GM08714 (cell line): ENCODE data around the gene SERPINB13.
"Not testable (repeated sequence)": the region's sequence is repeated elsewhere in the genome, so short reads cannot be mapped to it uniquely, and the experiment has no call there.

ENCODE experiments used
- H3K4me3 ChIP-seq: fragments of 200-500 bp; sonication (Bioruptor generic); 2 replicates; pipeline ENCODE4 v1.5.1; 2014; ENCODE audit warnings: mild to moderate bottlenecking, low read length, inconsistent platforms
- ZNF274 ChIP-seq: IDR thresholded peaks from 2 replicates; pipeline ENCODE4 v1.6.1; 2012; ENCODE audit warnings: mild to moderate bottlenecking, low read depth, low read length

SERPINB13 gene

GRCh38 chr18:63604791-63605567 is 17.8 kb downstream of the SERPINB13 start:
- no peak for TF ChIP-seq ZNF274
- H3K4me3 ChIP-seq = no peak overlapping the region

GRCh38 chr18:63606526-63606925 is 19.4 kb downstream of the SERPINB13 start:
- H3K4me3 ChIP-seq = no peak overlapping the region
- no peak for TF ChIP-seq ZNF274

- no peak overlapping the region for H3K4me3 ChIP-seq
- no peak for TF ChIP-seq ZNF274
Observed at GRCh38 chr18:63613420-63613819, 26.3 kb downstream of the SERPINB13 start.

- TF ChIP-seq ZNF274 = no peak
- H3K4me3 ChIP-seq = no peak overlapping the region
Observed at GRCh38 chr18:63617049-63617914, 30.1 kb downstream of the SERPINB13 start.

- no peak for TF ChIP-seq ZNF274
- no peak overlapping the region for H3K4me3 ChIP-seq
Observed at GRCh38 chr18:63617915-63618234, 30.7 kb downstream of the SERPINB13 start.

- TF ChIP-seq ZNF274 = no peak
- H3K4me3 ChIP-seq = no peak overlapping the region
Observed at GRCh38 chr18:63619661-63620060, 32.5 kb downstream of the SERPINB13 start.

GRCh38 chr18:63624863-63625262 is 37.7 kb downstream of the SERPINB13 start:
- no peak for TF ChIP-seq ZNF274
- H3K4me3 ChIP-seq = no peak overlapping the region

- no peak overlapping the region for H3K4me3 ChIP-seq
- no peak for TF ChIP-seq ZNF274
Observed at GRCh38 chr18:63626431-63626830, 39.3 kb downstream of the SERPINB13 start.

GRCh38 chr18:63627819-63628218 is 40.7 kb downstream of the SERPINB13 start:
- TF ChIP-seq ZNF274 = no peak
- no peak overlapping the region for H3K4me3 ChIP-seq

- no peak for TF ChIP-seq ZNF274
- H3K4me3 ChIP-seq = no peak overlapping the region
Observed at GRCh38 chr18:63637703-63638102, 50.6 kb downstream of the SERPINB13 start.

- H3K4me3 ChIP-seq = not testable (repeated sequence)
Observed at GRCh38 chr18:63641157-63641680, 54.1 kb downstream of the SERPINB13 start.

GRCh38 chr18:63642668-63643356 is 55.7 kb downstream of the SERPINB13 start:
- not testable (repeated sequence) for H3K4me3 ChIP-seq

GRCh38 chr18:63644142-63644541 is 57.0 kb downstream of the SERPINB13 start, which contains the start of gene SERPINB4:
TSS of gene SERPINB4 (minus strand) at chr18:63644256. CDS start at chr18:63643577, 679 bp downstream.
- not testable (repeated sequence) for H3K4me3 ChIP-seq

GRCh38 chr18:63644694-63645093 is 57.6 kb downstream of the SERPINB13 start:
- not testable (repeated sequence) for H3K4me3 ChIP-seq

GRCh38 chr18:63646936-63647335 is 59.8 kb downstream of the SERPINB13 start:
- no peak for TF ChIP-seq ZNF274
- no peak overlapping the region for H3K4me3 ChIP-seq
